KBM-7 (cell line): ENCODE results near the gene ZNF584.
"Not testable (repeated sequence)": the region's sequence is repeated elsewhere in the genome, so short reads cannot be mapped to it uniquely, and the experiment has no call there.

ENCODE experiments used
- DNase-seq: peaks from one replicate; pipeline ENCODE4 v3.0.0-alpha.2; 2015
- in situ Hi-C: fragments of 300-500 bp; cut with MboI; formaldehyde crosslinking; loops from 2 replicates; pipeline ENCODE4 v1.14.3; 2020; ENCODE audit warnings: low sequenced_read_pairs, low pct_unique_long_range_greater_than_20kb, mixed read lengths

The ZNF584 gene

GRCh38 chr19:58408152-58409009 is at the start of gene ZNF584:
Gene ZNF584 (plus strand): TSS chr19:58408649. CDS start chr19:58409148, 499 bp downstream.
- in situ Hi-C loops: no loop called here
- peak; percentile 98 for DNase-seq

GRCh38 chr19:58361900-58362271 is 46.6 kb upstream of the ZNF584 start:
- in situ Hi-C loops: no loop called here
- DNase-seq: no peak

GRCh38 chr19:58362272-58362994 is 46.0 kb upstream of the ZNF584 start, which contains the start of gene ZNF497:
Gene ZNF497 (minus strand): TSS chr19:58362751. CDS start chr19:58357635, 5,116 bp downstream.
- DNase-seq: peak; percentile 98
- in situ Hi-C loops: no loop called here

- DNase-seq: peak; percentile 80
- in situ Hi-C loops: no loop called here
Measured at GRCh38 chr19:58364146-58364545, 44.3 kb upstream of the ZNF584 start.

GRCh38 chr19:58366585-58367430 is 41.6 kb upstream of the ZNF584 start:
- in situ Hi-C loops: no loop called here
- DNase-seq: no peak

- no peak for DNase-seq
- in situ Hi-C loops: no loop called here
Measured at GRCh38 chr19:58367698-58368454, 40.6 kb upstream of the ZNF584 start.

GRCh38 chr19:58368561-58369360 is 39.7 kb upstream of the ZNF584 start:
- in situ Hi-C loops: no loop called here
- no peak for DNase-seq

- no peak for DNase-seq
- in situ Hi-C loops: no loop called here
Measured at GRCh38 chr19:58372311-58373133, 35.9 kb upstream of the ZNF584 start.

- DNase-seq: no peak
- in situ Hi-C loops: no loop called here
Measured at GRCh38 chr19:58374200-58374599, 34.2 kb upstream of the ZNF584 start.

GRCh38 chr19:58376724-58377123 is 31.7 kb upstream of the ZNF584 start:
- in situ Hi-C loops, DNase-seq: not testable (repeated sequence)

GRCh38 chr19:58379246-58379645 is 29.2 kb upstream of the ZNF584 start:
- no peak for DNase-seq

GRCh38 chr19:58380037-58380661 is 28.3 kb upstream of the ZNF584 start:
- in situ Hi-C loops: no loop called here
- no peak for DNase-seq

More at GRCh38 chr19:58379246-58379645, 29.2 kb upstream of the ZNF584 start:
- in situ Hi-C loops: no loop called here

- DNase-seq: peak; percentile 100
Measured at GRCh38 chr19:58380662-58381459, 27.6 kb upstream of the ZNF584 start, which contains the start of gene ZNF837. Gene ZNF837 (minus strand): TSS chr19:58381030. CDS start chr19:58369332, 11,698 bp downstream.

GRCh38 chr19:58381460-58382212 is 26.8 kb upstream of the ZNF584 start:
- no peak for DNase-seq
- in situ Hi-C loops: no loop called here

More at GRCh38 chr19:58380662-58381459, 27.6 kb upstream of the ZNF584 start, which contains the start of gene ZNF837:
- in situ Hi-C loops: no loop called here

GRCh38 chr19:58382997-58383603 is 25.3 kb upstream of the ZNF584 start:
- no peak for DNase-seq
- in situ Hi-C loops: no loop called here
